Liver (tissue), 9 donors: ENCODE results near the gene FLAD1. TPM values are rescaled to one million over a fixed set of nuclear protein-coding genes. Genes with fewer than 3 reads are reported as not detected.

Experiments used
- DNase-seq: peaks from one replicate; pipeline ENCODE4 v3.0.0-alpha.2; 2017; ENCODE audit warnings: low spot score
- H3K27ac ChIP-seq, 2 donors: one replicate each; pipeline ENCODE4 v1.7.0; 2013; ENCODE audit warnings: inconsistent platforms in 2 of 2, low read length in 2 of 2, control low read depth in 1 of 2, low read depth in 1 of 2, mild to moderate bottlenecking in 1 of 2
- H3K27me3 ChIP-seq, 4 donors: one replicate each; pipeline versions ENCODE4 v1.6.1 to v1.7.0; 2013; ENCODE audit warnings: low read length in 3 of 4, inconsistent platforms in 1 of 4, mild to moderate bottlenecking in 1 of 4, moderate library complexity in 1 of 4; ENCODE audit not compliant: control insufficient read depth in 4 of 4, insufficient read depth in 4 of 4
- H3K36me3 ChIP-seq, 4 donors: one replicate each; pipeline versions ENCODE4 v1.6.1 to v1.7.0; 2013; ENCODE audit warnings: low read length in 3 of 4, mild to moderate bottlenecking in 3 of 4, low read depth in 1 of 4, moderate library complexity in 1 of 4; ENCODE audit not compliant: control insufficient read depth in 4 of 4, insufficient read depth in 3 of 4
- H3K4me1 ChIP-seq, 4 donors: one replicate each; pipeline versions ENCODE4 v1.6.1 to v1.7.0; 2013; ENCODE audit warnings: low read length in 3 of 4, mild to moderate bottlenecking in 3 of 4, moderate library complexity in 1 of 4; ENCODE audit not compliant: control insufficient read depth in 4 of 4, insufficient read depth in 4 of 4
- H3K4me3 ChIP-seq, 3 donors: one replicate each; pipeline versions ENCODE4 v1.6.1 to v1.7.0; 2013; ENCODE audit warnings: low read length in 3 of 3, control low read depth in 1 of 3, low read depth in 1 of 3, mild to moderate bottlenecking in 1 of 3
- H3K9ac ChIP-seq, 2 donors: one replicate each; pipeline ENCODE4 v1.7.0; 2013; ENCODE audit warnings: low read length in 2 of 2, mild to moderate bottlenecking in 2 of 2, moderate library complexity in 2 of 2, control low read depth in 1 of 2, low read depth in 1 of 2
- H3K9me3 ChIP-seq, 4 donors: one replicate each; pipeline versions ENCODE4 v1.6.1 to v1.7.0; 2013; ENCODE audit warnings: low read length in 3 of 4; ENCODE audit not compliant: control insufficient read depth in 4 of 4
- EGR1 ChIP-seq, 2 donors: IDR thresholded peaks; 2 replicates each; pipeline ENCODE4 v1.6.1; 2016 to 2018; ENCODE audit warnings: antibody characterized with exemption in 2 of 2, low read depth in 2 of 2
- FOXA1 ChIP-seq: IDR thresholded peaks from 2 replicates; pipeline ENCODE4 v1.6.1; 2016; ENCODE audit warnings: antibody characterized with exemption
- FOXA2 ChIP-seq: IDR thresholded peaks from 2 replicates; pipeline ENCODE4 v1.6.1; 2016; ENCODE audit warnings: antibody characterized with exemption
- GABPA ChIP-seq, 2 donors: IDR thresholded peaks in 1 of 2; conservative IDR thresholded peaks in 1 of 2; 2 replicates each; pipeline ENCODE4 v1.6.1; 2016; ENCODE audit warnings: antibody characterized with exemption in 2 of 2, mild to moderate bottlenecking in 1 of 2, moderate library complexity in 1 of 2
- HNF4A ChIP-seq, 2 donors: conservative IDR thresholded peaks; 2 replicates each; pipeline ENCODE4 v1.6.1; 2016; ENCODE audit warnings: antibody characterized with exemption in 2 of 2, mild to moderate bottlenecking in 2 of 2
- HNF4G ChIP-seq: IDR thresholded peaks from 2 replicates; pipeline ENCODE4 v1.6.1; 2016; ENCODE audit warnings: antibody characterized with exemption
- JUND ChIP-seq, 2 donors: IDR thresholded peaks; 2 replicates each; pipeline ENCODE4 v1.6.1; 2016; ENCODE audit warnings: antibody characterized with exemption in 2 of 2
- NR2F2 ChIP-seq: IDR thresholded peaks from 2 replicates; pipeline ENCODE4 v1.6.1; 2016; ENCODE audit warnings: antibody characterized with exemption
- RAD21 ChIP-seq, 2 donors: IDR thresholded peaks; 2 replicates each; pipeline ENCODE4 v1.6.1; 2016; ENCODE audit warnings: antibody characterized with exemption in 2 of 2, mild to moderate bottlenecking in 2 of 2
- RXRA ChIP-seq, 2 donors: IDR thresholded peaks; 2 replicates each; pipeline ENCODE4 v1.6.1; 2017 to 2018; ENCODE audit warnings: antibody characterized with exemption in 2 of 2, mild to moderate bottlenecking in 1 of 2
- SP1 ChIP-seq: IDR thresholded peaks from 2 replicates; pipeline ENCODE4 v1.6.1; 2018; ENCODE audit warnings: antibody characterized with exemption, mild to moderate bottlenecking
- TAF1 ChIP-seq: conservative IDR thresholded peaks from 2 replicates; pipeline ENCODE4 v1.6.1; 2016; ENCODE audit warnings: antibody characterized with exemption, mild to moderate bottlenecking
- YY1 ChIP-seq: IDR thresholded peaks from 2 replicates; pipeline ENCODE4 v1.6.1; 2016; ENCODE audit warnings: antibody characterized with exemption, mild to moderate bottlenecking
- WGBS: extraction: QIAGEN DNeasy Blood & Tissue Kit; methylation state at CpG from one replicate; pipeline ENCODE4 v1.1.7; 2013; 5-methylcytosine and 5-hydroxymethylcytosine counted together
- polyA plus RNA-seq, 2 donors: library from polyadenylated mRNA; stranded (reverse) in 1 of 2; unstranded in 1 of 2; fragments of 200-250 nt in 1 of 2; fragments of >200 nt in 1 of 2; fragmentation: Nextera tagmentation in 1 of 2; extraction: Ambion mirVana in 1 of 2; gene quantifications; one replicate each; pipeline versions ENCODE4 v1.2.1 to v1.2.3, GENCODE V29; 2013 to 2015
- total RNA-seq, 2 donors: library from RNA; depleted of rRNA; stranded (reverse); fragments of >200 nt; gene quantifications; one replicate each; pipeline ENCODE4 v1.2.3, GENCODE V29; 2014
- TF ChIP-seq, protein P1 (sequence below): IDR thresholded peaks from 2 replicates; pipeline ENCODE4 v1.6.1; 2016; ENCODE audit warnings: antibody characterized with exemption
- TF ChIP-seq, protein P2 (sequence below): fragments of 150-350 bp; IDR thresholded peaks from 2 replicates; pipeline ENCODE4 v1.5.1; 2017; ENCODE audit warnings: improper control_type of control experiment, low read depth, low read length; ENCODE audit not compliant: missing input control
- TF ChIP-seq, protein P3 (sequence below): IDR thresholded peaks from 2 replicates; pipeline ENCODE4 v1.6.1; 2016; ENCODE audit warnings: antibody characterized with exemption
- TF ChIP-seq, protein P4 (sequence below): IDR thresholded peaks from 2 replicates; pipeline ENCODE4 v1.6.1; 2016; ENCODE audit warnings: antibody characterized with exemption
- TF ChIP-seq, protein P5 (sequence below): IDR thresholded peaks from 2 replicates; pipeline ENCODE4 v1.6.1; 2016; ENCODE audit warnings: antibody characterized with exemption, mild to moderate bottlenecking
- donor health status: healthy.
- donor health status: healthy.
- donor health status: healthy.
- donor health status: healthy.
- donor health status: healthy.

The FLAD1 gene
- total and polyA plus RNA-seq, 4 donors: 10.4 to 31.6 (median 22.5) TPM

DNA sequence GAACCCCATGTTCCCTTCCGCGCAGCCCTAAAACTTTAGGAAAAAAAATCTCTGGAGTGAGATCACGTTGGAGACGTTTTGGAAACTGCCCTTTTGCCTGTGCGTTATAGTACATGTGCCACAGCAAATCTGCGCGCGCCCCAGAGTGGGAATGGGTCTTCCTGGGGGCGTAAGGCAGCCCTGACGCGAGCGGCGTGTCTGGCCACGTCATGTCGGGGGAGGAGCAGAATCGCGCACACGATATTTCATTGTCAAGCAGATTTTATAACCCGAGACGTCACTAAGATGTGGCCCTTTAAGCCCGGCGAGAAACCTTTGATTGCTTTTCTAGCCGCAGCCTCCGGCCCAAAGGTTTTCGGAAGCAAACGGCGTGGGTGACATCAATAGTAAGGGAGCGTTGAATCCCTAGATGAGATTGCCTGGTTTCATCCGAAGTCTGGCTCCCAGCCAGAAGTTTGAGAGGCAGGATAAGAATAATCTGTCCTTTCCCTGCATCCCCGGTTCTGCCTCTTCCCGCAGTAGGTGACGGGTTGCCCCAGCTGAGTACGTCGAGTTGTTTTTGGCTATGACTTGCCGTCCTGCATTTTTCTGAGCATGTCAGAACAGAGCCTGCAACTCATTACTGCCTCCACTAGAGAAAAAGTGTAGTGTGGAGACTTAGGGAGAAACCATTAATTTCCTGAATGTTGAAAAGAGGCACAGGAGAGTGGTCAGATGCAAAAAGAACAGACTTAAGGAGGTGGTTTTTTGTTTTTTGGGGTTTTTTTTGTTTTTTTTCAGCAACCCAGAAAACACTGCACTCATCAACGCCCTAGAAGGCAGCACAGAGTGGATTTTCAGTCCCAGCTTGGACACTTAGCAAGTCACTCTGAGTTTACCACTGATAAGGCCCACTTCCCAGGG lies 45.8 kb upstream of the FLAD1 start:
- Histone ChIP-seq H3K9ac (peak overlapping the region; percentile 98), H3K27me3 (no peaks in the 10 kb centered on the region), H3K4me3 (peak overlapping the region; percentile 49 to 77 (median 63)), H3K4me1 (peaks cover 0 to 36% (median 24%) of the 10 kb centered on the region in 4 donors), H3K36me3 (no peaks in the 10 kb centered on the region), H3K9me3 (no peaks in the 10 kb centered on the region), H3K27ac (peak overlapping the region; percentile 94 to 100)
- WGBS: under 1% methylated on average over 36 of the region's 36 CpGs
- TF ChIP-seq GABPA (IDR thresholded peaks at IDR 0.05 in 1 of 2, conservative IDR thresholded peaks at IDR 0.05 in 1 of 2): peak in 1 of 2 donors; percentile 6
- peak in 1 of 2 donors; percentile 4 for TF ChIP-seq HNF4A (conservative IDR thresholded peaks at IDR 0.05)
- no peak for TF ChIP-seq FOXA2
- TF ChIP-seq HNF4G: no peak
- peak; percentile 41 for TF ChIP-seq TAF1
- TF ChIP-seq, protein P1, sequence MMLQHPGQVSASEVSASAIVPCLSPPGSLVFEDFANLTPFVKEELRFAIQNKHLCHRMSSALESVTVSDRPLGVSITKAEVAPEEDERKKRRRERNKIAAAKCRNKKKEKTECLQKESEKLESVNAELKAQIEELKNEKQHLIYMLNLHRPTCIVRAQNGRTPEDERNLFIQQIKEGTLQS: peak; percentile 36
- TF ChIP-seq FOXA1: no peak
- TF ChIP-seq, protein P2, sequence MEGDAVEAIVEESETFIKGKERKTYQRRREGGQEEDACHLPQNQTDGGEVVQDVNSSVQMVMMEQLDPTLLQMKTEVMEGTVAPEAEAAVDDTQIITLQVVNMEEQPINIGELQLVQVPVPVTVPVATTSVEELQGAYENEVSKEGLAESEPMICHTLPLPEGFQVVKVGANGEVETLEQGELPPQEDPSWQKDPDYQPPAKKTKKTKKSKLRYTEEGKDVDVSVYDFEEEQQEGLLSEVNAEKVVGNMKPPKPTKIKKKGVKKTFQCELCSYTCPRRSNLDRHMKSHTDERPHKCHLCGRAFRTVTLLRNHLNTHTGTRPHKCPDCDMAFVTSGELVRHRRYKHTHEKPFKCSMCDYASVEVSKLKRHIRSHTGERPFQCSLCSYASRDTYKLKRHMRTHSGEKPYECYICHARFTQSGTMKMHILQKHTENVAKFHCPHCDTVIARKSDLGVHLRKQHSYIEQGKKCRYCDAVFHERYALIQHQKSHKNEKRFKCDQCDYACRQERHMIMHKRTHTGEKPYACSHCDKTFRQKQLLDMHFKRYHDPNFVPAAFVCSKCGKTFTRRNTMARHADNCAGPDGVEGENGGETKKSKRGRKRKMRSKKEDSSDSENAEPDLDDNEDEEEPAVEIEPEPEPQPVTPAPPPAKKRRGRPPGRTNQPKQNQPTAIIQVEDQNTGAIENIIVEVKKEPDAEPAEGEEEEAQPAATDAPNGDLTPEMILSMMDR: peak; percentile 29
- no peak for TF ChIP-seq RXRA (IDR thresholded peaks at IDR 0.05)
- peak in 1 of 2 donors; percentile 61 for TF ChIP-seq JUND (IDR thresholded peaks at IDR 0.05)
- TF ChIP-seq RAD21 (IDR thresholded peaks at IDR 0.05): peak; percentile 11 to 61
- TF ChIP-seq, protein P3, sequence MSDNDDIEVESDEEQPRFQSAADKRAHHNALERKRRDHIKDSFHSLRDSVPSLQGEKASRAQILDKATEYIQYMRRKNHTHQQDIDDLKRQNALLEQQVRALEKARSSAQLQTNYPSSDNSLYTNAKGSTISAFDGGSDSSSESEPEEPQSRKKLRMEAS: peak; percentile 6
- TF ChIP-seq SP1: no peak
- peak; percentile 78 to 85 for TF ChIP-seq EGR1 (IDR thresholded peaks at IDR 0.05; ENCODE audit: low read depth in 2 of 2)
- TF ChIP-seq, protein P4, sequence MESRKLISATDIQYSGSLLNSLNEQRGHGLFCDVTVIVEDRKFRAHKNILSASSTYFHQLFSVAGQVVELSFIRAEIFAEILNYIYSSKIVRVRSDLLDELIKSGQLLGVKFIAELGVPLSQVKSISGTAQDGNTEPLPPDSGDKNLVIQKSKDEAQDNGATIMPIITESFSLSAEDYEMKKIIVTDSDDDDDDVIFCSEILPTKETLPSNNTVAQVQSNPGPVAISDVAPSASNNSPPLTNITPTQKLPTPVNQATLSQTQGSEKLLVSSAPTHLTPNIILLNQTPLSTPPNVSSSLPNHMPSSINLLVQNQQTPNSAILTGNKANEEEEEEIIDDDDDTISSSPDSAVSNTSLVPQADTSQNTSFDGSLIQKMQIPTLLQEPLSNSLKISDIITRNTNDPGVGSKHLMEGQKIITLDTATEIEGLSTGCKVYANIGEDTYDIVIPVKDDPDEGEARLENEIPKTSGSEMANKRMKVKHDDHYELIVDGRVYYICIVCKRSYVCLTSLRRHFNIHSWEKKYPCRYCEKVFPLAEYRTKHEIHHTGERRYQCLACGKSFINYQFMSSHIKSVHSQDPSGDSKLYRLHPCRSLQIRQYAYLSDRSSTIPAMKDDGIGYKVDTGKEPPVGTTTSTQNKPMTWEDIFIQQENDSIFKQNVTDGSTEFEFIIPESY: no peak
- no peak for TF ChIP-seq NR2F2
- TF ChIP-seq, protein P5, sequence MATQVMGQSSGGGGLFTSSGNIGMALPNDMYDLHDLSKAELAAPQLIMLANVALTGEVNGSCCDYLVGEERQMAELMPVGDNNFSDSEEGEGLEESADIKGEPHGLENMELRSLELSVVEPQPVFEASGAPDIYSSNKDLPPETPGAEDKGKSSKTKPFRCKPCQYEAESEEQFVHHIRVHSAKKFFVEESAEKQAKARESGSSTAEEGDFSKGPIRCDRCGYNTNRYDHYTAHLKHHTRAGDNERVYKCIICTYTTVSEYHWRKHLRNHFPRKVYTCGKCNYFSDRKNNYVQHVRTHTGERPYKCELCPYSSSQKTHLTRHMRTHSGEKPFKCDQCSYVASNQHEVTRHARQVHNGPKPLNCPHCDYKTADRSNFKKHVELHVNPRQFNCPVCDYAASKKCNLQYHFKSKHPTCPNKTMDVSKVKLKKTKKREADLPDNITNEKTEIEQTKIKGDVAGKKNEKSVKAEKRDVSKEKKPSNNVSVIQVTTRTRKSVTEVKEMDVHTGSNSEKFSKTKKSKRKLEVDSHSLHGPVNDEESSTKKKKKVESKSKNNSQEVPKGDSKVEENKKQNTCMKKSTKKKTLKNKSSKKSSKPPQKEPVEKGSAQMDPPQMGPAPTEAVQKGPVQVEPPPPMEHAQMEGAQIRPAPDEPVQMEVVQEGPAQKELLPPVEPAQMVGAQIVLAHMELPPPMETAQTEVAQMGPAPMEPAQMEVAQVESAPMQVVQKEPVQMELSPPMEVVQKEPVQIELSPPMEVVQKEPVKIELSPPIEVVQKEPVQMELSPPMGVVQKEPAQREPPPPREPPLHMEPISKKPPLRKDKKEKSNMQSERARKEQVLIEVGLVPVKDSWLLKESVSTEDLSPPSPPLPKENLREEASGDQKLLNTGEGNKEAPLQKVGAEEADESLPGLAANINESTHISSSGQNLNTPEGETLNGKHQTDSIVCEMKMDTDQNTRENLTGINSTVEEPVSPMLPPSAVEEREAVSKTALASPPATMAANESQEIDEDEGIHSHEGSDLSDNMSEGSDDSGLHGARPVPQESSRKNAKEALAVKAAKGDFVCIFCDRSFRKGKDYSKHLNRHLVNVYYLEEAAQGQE: peak; percentile 89
- peak; percentile 68 for TF ChIP-seq YY1
- DNase-seq: peak; percentile 85
